OCI-LY3 (cell line): ENCODE measurements around the gene TMEM39A.

Source experiments
- EZH2phosphoT487 ChIP-seq: fragments of 200-600 bp; shearing (Covaris generic); IDR thresholded peaks from 2 replicates; pipeline ENCODE4 v1.6.1; 2018; ENCODE audit warnings: antibody characterized with exemption, mixed run types, low read depth
- TF ChIP-seq, protein P1 (sequence below): fragments of 200-600, 300-600 bp; sonication (generic); IDR thresholded peaks from 2 replicates; pipeline ENCODE4 v1.5.1; 2014; ENCODE audit warnings: antibody characterized with exemption, low read length, low read depth

DNA sequence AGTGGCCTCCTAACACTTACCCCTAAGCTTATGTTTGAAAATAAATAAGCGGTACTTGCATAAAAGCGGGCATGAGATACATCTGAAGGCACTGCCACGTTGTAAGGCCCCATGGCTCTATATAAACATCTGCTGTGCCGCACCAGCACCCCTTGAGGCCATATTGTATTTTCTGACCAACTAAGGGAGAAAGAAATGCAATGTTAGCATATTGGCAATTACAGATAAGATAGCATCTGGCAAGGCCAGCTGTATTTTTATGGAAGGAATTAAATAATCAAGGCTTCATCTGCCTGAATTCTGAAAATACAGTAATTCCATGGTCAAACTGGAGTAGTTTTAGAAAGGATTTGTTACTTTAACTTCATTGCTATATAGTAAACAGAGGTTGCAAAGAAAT lies 28.7 kb downstream of the TMEM39A start:
- TF ChIP-seq, protein P1, sequence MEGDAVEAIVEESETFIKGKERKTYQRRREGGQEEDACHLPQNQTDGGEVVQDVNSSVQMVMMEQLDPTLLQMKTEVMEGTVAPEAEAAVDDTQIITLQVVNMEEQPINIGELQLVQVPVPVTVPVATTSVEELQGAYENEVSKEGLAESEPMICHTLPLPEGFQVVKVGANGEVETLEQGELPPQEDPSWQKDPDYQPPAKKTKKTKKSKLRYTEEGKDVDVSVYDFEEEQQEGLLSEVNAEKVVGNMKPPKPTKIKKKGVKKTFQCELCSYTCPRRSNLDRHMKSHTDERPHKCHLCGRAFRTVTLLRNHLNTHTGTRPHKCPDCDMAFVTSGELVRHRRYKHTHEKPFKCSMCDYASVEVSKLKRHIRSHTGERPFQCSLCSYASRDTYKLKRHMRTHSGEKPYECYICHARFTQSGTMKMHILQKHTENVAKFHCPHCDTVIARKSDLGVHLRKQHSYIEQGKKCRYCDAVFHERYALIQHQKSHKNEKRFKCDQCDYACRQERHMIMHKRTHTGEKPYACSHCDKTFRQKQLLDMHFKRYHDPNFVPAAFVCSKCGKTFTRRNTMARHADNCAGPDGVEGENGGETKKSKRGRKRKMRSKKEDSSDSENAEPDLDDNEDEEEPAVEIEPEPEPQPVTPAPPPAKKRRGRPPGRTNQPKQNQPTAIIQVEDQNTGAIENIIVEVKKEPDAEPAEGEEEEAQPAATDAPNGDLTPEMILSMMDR: no peak
- TF ChIP-seq EZH2phosphoT487: no peak
